ENCODE results near the gene FRMD4B.
A peak's percentile ranks its signal among the peaks of the same experiment; 100 is the strongest.

Gene FRMD4B

DNA sequence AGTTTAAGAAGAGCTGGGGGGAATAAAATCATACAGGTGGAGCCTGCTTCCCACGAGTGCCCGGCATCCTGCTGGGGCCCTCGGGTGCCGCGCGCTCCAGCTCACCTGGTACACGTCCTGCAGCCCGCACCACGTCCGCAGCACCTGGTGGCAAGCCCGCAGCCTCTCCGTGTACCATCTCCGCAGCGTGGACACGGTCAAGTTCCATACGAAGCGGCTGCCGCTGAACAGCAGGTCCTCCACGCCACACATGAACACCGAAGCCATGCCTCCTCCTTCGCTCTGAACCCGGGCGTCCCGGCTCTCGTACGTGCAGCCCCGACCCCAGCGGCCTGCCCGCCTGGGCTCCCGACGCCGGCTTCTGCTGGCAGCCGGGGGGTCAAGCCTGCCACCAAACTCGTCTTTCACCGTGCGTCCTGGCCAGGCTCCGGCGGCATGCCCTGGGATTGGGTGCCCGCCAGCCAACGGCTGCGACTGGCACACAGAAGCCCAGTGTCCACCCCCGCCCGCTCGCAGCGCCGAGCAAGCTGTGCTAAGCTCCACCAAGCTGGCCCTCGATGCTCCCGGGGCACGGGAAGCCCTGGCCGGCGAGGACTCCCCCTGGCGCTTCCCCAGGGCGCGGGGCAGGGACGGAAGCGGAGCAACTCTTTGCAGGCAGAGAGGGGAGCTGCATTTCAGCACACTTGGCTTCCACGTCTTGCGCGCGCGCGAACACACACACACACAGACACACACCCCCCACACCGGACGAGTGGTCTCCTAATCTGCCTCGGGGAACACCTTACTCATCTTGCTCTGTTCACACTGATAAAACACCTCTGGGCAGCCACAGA, at the start of gene FRMD4B:
TSS of gene FRMD4B (minus strand) at position 366 of the 833 bp plus-strand sequence. CDS start at position 267, 99 bp downstream.
- peak within 1 kb of the TSS; percentile 70 to 84 for H3K4me3 Mint-ChIP-seq
- H3K9me3 Mint-ChIP-seq: no peaks in the 10 kb centered on the region
- DNase-seq (peak; percentile 37 to 45), ATAC-seq (peak; percentile 83)
- peaks cover 88% of the 10 kb centered on the region for H3K27me3 Mint-ChIP-seq
- peaks cover 18% of the 10 kb centered on the region for H3K4me1 Mint-ChIP-seq
- H3K27ac Mint-ChIP-seq: peak within 1 kb of the TSS in 1 of 2 donors; percentile 21

DNA sequence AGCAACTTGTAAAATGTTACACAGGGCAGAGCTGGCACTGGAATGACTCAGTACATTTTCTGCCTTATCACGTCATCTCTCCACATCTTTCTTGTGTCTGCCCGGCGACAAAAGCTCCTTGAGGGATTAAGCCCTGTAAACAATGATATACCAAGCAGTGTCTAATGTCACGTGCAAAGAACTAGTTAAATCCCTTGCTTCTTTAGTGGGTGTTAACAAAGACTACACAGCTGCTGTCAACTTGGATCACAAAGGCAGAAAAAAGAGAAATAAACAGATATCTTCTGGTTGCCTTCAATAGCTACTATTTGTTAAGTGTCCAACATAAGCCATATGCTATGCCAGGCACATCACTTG, 48.1 kb upstream of the FRMD4B start:
- H3K27me3 Mint-ChIP-seq: peaks cover 26% of the 10 kb centered on the region
- peak; percentile 47 for ATAC-seq
- H3K4me1 Mint-ChIP-seq: peaks cover 33% of the 10 kb centered on the region
- no peaks in the 10 kb centered on the region for H3K9me3 Mint-ChIP-seq
- H3K4me3 Mint-ChIP-seq: peak overlapping the region in 1 of 2 donors; percentile 17
- peak overlapping the region in 1 of 2 donors; percentile 22 for H3K27ac Mint-ChIP-seq
- no peak for DNase-seq

DNA sequence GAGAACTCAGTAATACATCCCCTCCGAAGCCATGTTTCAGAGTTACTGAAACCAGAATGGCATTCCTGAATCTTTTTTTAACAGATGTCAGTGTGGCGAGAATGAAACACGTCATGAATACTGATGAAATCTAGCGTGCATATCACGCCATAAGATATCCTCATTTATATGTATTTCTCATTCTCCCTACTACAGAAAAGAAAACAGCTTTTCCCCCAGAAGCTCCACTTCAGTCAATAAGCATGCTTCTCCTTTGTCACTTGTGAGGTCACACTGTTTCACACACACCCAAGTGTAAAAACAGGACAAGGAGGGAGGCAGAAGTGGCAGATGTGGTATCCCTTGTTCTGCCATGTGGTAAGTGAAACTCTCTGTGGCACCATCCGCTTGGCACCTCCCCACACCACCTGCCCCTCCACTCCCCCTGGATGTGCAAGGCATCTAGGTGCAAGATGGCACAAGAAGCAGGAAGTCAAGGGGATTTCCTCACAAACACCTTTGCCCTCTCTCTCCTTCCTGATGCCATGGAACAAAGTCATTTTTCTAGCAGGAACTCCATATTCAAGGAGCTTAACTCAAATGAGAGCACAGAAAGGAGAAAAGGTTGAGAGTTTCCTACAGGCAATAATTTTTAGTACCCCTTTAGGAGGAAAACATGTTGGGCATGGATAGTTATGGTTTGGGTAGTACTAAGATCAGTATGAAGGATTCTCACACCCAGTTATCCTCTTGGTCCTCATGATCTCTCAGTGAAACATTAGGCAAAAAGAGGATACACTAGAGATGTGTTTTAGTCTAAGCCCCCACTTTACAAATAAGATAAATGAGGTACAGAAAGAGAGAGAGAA, 47.5 kb upstream of the FRMD4B start:
- Mint-ChIP-seq H3K4me1 (peaks cover 38% of the 10 kb centered on the region), H3K27ac (peak overlapping the region in 1 of 2 donors; percentile 22), H3K9me3 (no peaks in the 10 kb centered on the region), H3K27me3 (peaks cover 26% of the 10 kb centered on the region), H3K4me3 (peak overlapping the region in 1 of 2 donors; percentile 20)
- DNase-seq (peak in 1 of 2 donors; percentile 54), ATAC-seq (peak; percentile 73)

- ATAC-seq: peak; percentile 44
- Mint-ChIP-seq H3K9me3 (no peaks in the 10 kb centered on the region), H3K27ac (no peak overlapping the region), H3K4me1 (peaks cover 16% of the 10 kb centered on the region), H3K4me3 (no peak overlapping the region), H3K27me3 (peaks cover 26% of the 10 kb centered on the region)
- no peak for DNase-seq
These were observed 42.9 kb upstream of the FRMD4B start for GRCh38 chr3:69428657-69429255.

GRCh38 chr3:69426967-69427304, 41.0 kb upstream of the FRMD4B start:
- DNase-seq (no peak), ATAC-seq (no peak)
- H3K9me3 Mint-ChIP-seq: no peaks in the 10 kb centered on the region
- H3K27ac Mint-ChIP-seq: no peak overlapping the region
- H3K4me1 Mint-ChIP-seq: peaks cover 6% of the 10 kb centered on the region
- peaks cover 10% of the 10 kb centered on the region for H3K27me3 Mint-ChIP-seq
- H3K4me3 Mint-ChIP-seq: no peak overlapping the region

DNA sequence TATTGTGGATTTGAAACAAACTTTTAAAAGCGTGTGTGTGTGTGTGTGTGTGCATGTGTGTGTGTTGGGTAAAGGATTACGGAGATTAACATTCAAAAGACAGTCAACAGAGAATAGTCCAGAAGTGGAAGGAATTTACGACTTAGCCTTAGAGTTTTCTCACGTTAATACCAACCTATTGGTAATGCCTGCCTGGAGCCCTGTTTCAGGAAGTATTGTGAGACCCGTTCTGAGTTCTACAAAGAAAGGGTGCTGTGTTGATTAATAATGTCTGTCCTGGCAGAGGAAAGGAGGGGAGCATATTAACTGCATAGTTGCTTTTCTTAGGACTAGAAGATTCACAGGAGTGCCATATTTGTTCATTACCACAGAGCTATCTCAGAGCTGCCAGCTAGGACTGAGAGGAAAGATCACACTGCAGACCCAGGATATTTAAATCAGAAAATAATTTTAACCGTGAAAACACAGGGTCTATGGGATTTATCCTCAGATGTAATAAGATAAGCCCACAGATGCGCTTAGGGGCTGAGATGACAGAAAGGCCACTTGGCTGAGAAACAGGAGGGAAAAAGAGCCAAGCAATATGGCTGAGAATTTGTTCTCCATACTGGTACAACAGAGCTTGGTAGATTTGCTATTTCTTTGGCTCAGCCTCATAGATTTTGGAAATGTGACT, 40.5 kb upstream of the FRMD4B start:
- H3K27ac Mint-ChIP-seq: no peak overlapping the region
- no peak for DNase-seq
- H3K4me1 Mint-ChIP-seq: peaks cover 6% of the 10 kb centered on the region
- no peak overlapping the region for H3K4me3 Mint-ChIP-seq
- ATAC-seq: no peak
- peaks cover 10% of the 10 kb centered on the region for H3K27me3 Mint-ChIP-seq
- no peaks in the 10 kb centered on the region for H3K9me3 Mint-ChIP-seq

DNA sequence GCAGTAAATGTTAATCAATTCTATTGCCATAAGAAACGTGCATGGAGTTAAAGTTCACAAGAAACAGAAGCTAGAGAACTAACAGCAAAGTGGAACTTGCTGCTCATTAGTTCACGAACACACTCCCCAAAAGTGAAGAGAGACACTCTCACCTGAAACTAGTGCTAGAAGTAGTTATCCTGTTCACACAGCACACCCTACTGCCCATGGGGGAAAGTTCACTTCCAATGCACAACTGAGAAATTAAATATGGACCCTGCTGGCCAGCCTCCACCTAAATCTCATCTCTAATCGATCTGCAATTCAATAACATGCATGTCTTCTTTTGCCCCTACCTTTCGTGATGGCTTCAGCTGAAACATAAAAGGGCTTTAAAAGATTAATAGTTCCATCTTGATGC, 39.4 kb upstream of the FRMD4B start:
- peaks cover 2% of the 10 kb centered on the region for H3K27me3 Mint-ChIP-seq
- ATAC-seq (peak; percentile 86), DNase-seq (peak; percentile 27 to 31)
- H3K27ac Mint-ChIP-seq: no peak overlapping the region
- no peak overlapping the region for H3K4me3 Mint-ChIP-seq
- H3K4me1 Mint-ChIP-seq: peaks cover 6% of the 10 kb centered on the region
- no peaks in the 10 kb centered on the region for H3K9me3 Mint-ChIP-seq

- no peaks in the 10 kb centered on the region for H3K9me3 Mint-ChIP-seq
- H3K4me3 Mint-ChIP-seq: no peak overlapping the region
- H3K27ac Mint-ChIP-seq: no peak overlapping the region
- H3K4me1 Mint-ChIP-seq: peaks cover 2% of the 10 kb centered on the region
- DNase-seq (no peak), ATAC-seq (no peak)
- no peaks in the 10 kb centered on the region for H3K27me3 Mint-ChIP-seq
These were observed 37.7 kb upstream of the FRMD4B start for GRCh38 chr3:69423463-69424155.

DNA sequence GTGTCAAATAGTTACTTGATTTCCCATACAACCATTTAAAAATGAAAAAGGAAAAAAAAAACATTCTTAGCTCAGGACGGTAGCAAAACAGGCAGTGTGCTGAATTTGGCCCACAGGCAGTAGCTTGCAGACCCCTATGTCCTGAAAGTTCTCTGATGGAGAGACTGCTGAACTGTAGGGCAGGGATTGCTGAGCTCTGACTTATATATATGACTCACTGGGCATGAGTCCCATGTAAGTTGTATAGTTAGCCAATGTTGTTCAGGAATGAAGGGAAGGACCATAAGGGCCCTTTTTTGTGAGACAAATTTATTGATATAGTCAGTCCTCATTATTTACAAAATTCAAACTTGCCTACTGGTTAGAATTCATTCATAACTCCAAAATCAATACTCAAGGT, 36.9 kb upstream of the FRMD4B start:
- Mint-ChIP-seq H3K4me1 (no peaks in the 10 kb centered on the region), H3K27me3 (no peaks in the 10 kb centered on the region), H3K9me3 (peaks cover 0 to 3% of the 10 kb centered on the region in 2 donors), H3K4me3 (no peak overlapping the region), H3K27ac (no peak overlapping the region)
- DNase-seq: no peak
- no peak for ATAC-seq

DNA sequence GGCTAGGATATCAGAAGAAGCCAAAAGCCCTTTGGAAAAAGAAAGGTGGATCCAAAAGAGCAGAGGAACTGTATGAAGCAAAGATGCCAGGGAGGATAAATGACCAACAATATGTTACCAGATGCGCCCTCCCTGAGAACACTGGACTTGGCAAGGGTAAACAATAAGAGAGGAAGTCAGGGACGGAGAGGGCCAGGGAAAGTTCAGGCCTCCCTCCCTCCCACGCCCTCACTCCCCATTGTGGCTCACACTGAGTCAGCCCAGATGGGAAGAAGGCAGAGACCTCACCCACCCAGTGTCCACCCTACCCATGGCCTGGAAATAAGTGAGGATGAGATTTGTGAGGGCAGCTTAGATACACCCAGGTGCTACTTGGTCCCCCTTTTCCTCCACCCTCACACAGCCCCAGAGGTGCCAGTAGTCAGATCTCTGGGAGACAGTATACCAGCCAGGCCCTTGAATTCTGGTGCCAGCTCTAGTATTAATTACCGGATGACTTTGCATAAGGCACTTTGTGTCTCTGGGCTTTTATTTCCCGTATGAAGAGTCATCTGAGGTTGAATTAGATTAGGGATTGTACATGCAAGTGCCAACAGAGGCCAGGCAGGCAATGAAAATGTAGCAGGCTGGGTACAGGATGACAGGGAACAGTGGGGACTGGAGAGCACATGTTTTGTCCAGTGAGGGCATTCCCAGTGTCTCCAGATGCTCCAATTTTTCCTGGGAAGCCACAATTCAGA, 35.1 kb upstream of the FRMD4B start:
- peaks cover 0 to 6% of the 10 kb centered on the region in 2 donors for H3K9me3 Mint-ChIP-seq
- no peak overlapping the region for H3K27ac Mint-ChIP-seq
- H3K4me3 Mint-ChIP-seq: no peak overlapping the region
- ATAC-seq (no peak), DNase-seq (no peak)
- no peaks in the 10 kb centered on the region for H3K4me1 Mint-ChIP-seq
- H3K27me3 Mint-ChIP-seq: no peaks in the 10 kb centered on the region

DNA sequence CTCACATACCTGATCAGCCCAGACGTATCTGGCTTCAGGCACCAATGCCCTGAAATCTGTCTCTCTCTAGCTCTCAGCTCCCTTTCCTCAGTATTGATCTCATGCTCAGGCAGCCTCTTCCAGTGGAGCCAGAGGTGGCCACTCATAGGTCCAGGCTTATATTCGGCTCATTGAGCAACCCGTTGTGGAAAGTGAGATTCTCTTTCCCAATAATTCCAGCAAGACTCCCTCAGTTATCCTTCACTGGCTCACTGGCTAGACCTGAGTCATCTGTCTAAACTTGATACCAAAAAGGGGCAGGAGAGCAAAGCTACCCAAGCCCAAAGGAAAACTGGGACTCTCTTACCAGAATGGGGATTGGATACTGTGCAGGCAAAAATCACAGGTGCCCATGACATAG, 33.4 kb upstream of the FRMD4B start:
- Mint-ChIP-seq H3K9me3 (peaks cover 0 to 6% of the 10 kb centered on the region in 2 donors), H3K27me3 (no peaks in the 10 kb centered on the region), H3K4me1 (no peaks in the 10 kb centered on the region), H3K4me3 (no peak overlapping the region), H3K27ac (no peak overlapping the region)
- DNase-seq (no peak), ATAC-seq (no peak)

GRCh38 chr3:69417541-69418078, 31.7 kb upstream of the FRMD4B start:
- no peak for ATAC-seq
- H3K4me1 Mint-ChIP-seq: no peaks in the 10 kb centered on the region
- DNase-seq: no peak
- H3K27ac Mint-ChIP-seq: no peak overlapping the region
- no peak overlapping the region for H3K4me3 Mint-ChIP-seq
- peaks cover 0 to 6% of the 10 kb centered on the region in 2 donors for H3K9me3 Mint-ChIP-seq
- no peaks in the 10 kb centered on the region for H3K27me3 Mint-ChIP-seq

DNA sequence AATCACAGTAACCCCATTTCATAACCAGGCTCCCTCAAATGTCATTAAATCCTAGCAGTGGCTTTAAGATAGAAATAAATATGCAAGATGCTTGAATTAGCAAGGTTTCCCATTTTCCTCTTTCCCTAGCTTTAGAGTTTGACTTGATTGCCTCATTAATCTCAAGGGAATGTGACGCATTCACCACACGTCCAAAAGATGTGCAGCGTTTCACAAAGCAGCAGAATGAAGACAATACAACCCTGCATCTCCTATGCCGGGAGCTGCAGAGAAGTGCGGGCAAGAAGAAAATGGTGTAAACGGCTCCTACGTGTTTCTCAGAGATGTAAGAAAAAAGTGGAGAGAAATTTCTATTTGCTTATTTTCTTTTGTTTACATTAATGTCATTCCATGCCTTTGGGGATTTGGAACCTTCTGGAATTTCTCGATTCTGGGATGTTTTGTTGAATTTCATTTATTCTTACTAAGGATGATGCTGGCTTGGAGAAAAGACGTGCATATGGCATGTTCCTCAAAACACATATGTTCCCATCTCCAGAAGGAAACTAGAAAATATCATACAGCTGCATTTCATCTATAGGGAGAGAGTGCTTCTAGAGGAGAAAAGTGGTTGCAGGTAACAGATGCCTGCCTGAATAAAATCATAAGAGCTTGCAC, 27.8 kb upstream of the FRMD4B start:
- peaks cover 0 to 6% of the 10 kb centered on the region in 2 donors for H3K9me3 Mint-ChIP-seq
- peaks cover 6% of the 10 kb centered on the region for H3K4me1 Mint-ChIP-seq
- no peak overlapping the region for H3K27ac Mint-ChIP-seq
- H3K4me3 Mint-ChIP-seq: no peak overlapping the region
- DNase-seq (no peak), ATAC-seq (no peak)
- H3K27me3 Mint-ChIP-seq: peaks cover 2% of the 10 kb centered on the region

- no peaks in the 10 kb centered on the region for H3K9me3 Mint-ChIP-seq
- H3K27me3 Mint-ChIP-seq: peaks cover 18% of the 10 kb centered on the region
- H3K4me1 Mint-ChIP-seq: peaks cover 6% of the 10 kb centered on the region
- DNase-seq (no peak), ATAC-seq (no peak)
- no peak overlapping the region for H3K27ac Mint-ChIP-seq
- no peak overlapping the region for H3K4me3 Mint-ChIP-seq
These were observed 25.5 kb upstream of the FRMD4B start for GRCh38 chr3:69411346-69411745.

Data from stimulated activated naive CD8-positive, alpha-beta T cell treated with anti-CD3 and anti-CD28 coated beads, Interleukin-15, amount 100 ng/mL, for 72 hours (primary cell).